Smooth muscle cell (in vitro differentiated cells): ENCODE data around the gene ZNF385B. TPM values are rescaled to one million over a fixed set of nuclear protein-coding genes. Genes with fewer than 3 reads are reported as not detected.
A peak's percentile ranks its signal among the peaks of the same experiment; 100 is the strongest.

Experiments
- DNase-seq: peaks from one replicate; lab custom pipeline; 2025; ENCODE audit not compliant: unreplicated experiment; lab: John Stamatoyannopoulos, UW
- H2AFZ ChIP-seq: fragments of 200-600 bp; sonication (generic); 2 replicates; pipeline ENCODE4 v1.6.0; 2016; ENCODE audit warnings: antibody characterized with exemption, low read depth, mild to moderate bottlenecking
- H3F3A ChIP-seq: fragments of 200-600 bp; sonication (generic); 2 replicates; pipeline ENCODE4 v1.6.0; 2017; ENCODE audit warnings: antibody characterized with exemption, low read depth
- H3K27ac ChIP-seq: fragments of 200-600 bp; sonication (generic); 2 replicates; pipeline ENCODE4 v1.5.1; 2016; ENCODE audit warnings: low read depth, mild to moderate bottlenecking
- H3K27me3 ChIP-seq: fragments of 200-600 bp; sonication (generic); 2 replicates; pipeline ENCODE4 v1.6.1; 2016; ENCODE audit warnings: low read depth, mild to moderate bottlenecking
- H3K36me3 ChIP-seq: fragments of 200-600 bp; sonication (generic); 2 replicates; pipeline ENCODE4 v1.5.1; 2016; ENCODE audit warnings: low read depth
- H3K4me1 ChIP-seq: fragments of 200-600 bp; sonication (generic); 2 replicates; pipeline ENCODE4 v1.5.1; 2016; ENCODE audit warnings: low read depth
- H3K4me2 ChIP-seq: fragments of 200-600 bp; sonication (generic); 2 replicates; pipeline ENCODE4 v1.6.0; 2016; ENCODE audit warnings: mild to moderate bottlenecking
- H3K4me3 ChIP-seq: fragments of 200-600 bp; sonication (generic); 2 replicates; pipeline ENCODE4 v1.5.1; 2016; ENCODE audit warnings: mild to moderate bottlenecking
- H3K79me2 ChIP-seq: fragments of 200-600 bp; sonication (generic); 2 replicates; pipeline ENCODE4 v1.6.0; 2016; ENCODE audit warnings: low read depth, mild to moderate bottlenecking
- H3K9ac ChIP-seq: fragments of 200-600 bp; sonication (generic); 2 replicates; pipeline ENCODE4 v1.6.0; 2016; ENCODE audit warnings: low read depth
- H3K9me3 ChIP-seq: fragments of 200-600 bp; sonication (generic); replicated peaks from 2 replicates; pipeline ENCODE4 v1.5.1; 2016; ENCODE audit warnings: low read depth
- H4K20me1 ChIP-seq: fragments of 200-600 bp; sonication (generic); 2 replicates; pipeline ENCODE4 v1.6.0; 2016; ENCODE audit warnings: low read depth
- CTCF ChIP-seq: fragments of 200-600 bp; sonication (generic); IDR thresholded peaks from 2 replicates; pipeline ENCODE4 v1.5.1; 2017; ENCODE audit warnings: borderline replicate concordance, mild to moderate bottlenecking, antibody characterized with exemption; ENCODE audit not compliant: insufficient read depth, poor library complexity, severe bottlenecking
- WGBS: methylation state at CpG from one replicate; pipeline ENCODE4 v1.1.7; 2016; ENCODE audit warnings: low lambda C conversion rate; 5-methylcytosine and 5-hydroxymethylcytosine counted together
- polyA plus RNA-seq: library from polyadenylated mRNA; unstranded; fragments of >200 nt; fragmentation: Nextera tagmentation; extraction: Ambion mirVana; gene quantifications from 2 replicates; pipeline ENCODE4 v1.2.1, GENCODE V29; 2016
- total RNA-seq: library from RNA; depleted of rRNA; stranded (reverse); fragments of >200 nt; gene quantifications from 2 replicates; pipeline ENCODE4 v1.2.3, GENCODE V29; 2014

Gene ZNF385B
- total and polyA plus RNA-seq, 2 experiments from 2014 or later: 1.4 to 3.2 TPM

- Histone ChIP-seq H2AFZ (no peak overlapping the region), H3K27ac (no peak overlapping the region), H3K79me2 (no peaks in the 10 kb centered on the region), H3K36me3 (no peaks in the 10 kb centered on the region), H3K4me3 (no peak overlapping the region), H3K9me3 (no peaks in the 10 kb centered on the region), H3F3A (no peaks in the 10 kb centered on the region), H3K9ac (no peak overlapping the region), H3K4me1 (no peaks in the 10 kb centered on the region), H3K4me2 (no peak overlapping the region), H4K20me1 (no peaks in the 10 kb centered on the region), H3K27me3 (no peaks in the 10 kb centered on the region)
- 52% methylated on average over 2 of the region's 2 CpGs for WGBS
- no peak for DNase-seq
- no peak for TF ChIP-seq CTCF
Observed at GRCh38 chr2:179470992-179471391, 390.4 kb downstream of the ZNF385B start.

- 61% methylated on average over 3 of the region's 3 CpGs for WGBS
Observed at GRCh38 chr2:179470089-179470488, 391.3 kb downstream of the ZNF385B start.

GRCh38 chr2:179467960-179468359 is 393.5 kb downstream of the ZNF385B start:
- Histone ChIP-seq H2AFZ (peak overlapping the region; percentile 6), H3K9me3 (no peaks in the 10 kb centered on the region), H3K9ac (no peak overlapping the region), H4K20me1 (no peaks in the 10 kb centered on the region), H3K36me3 (no peaks in the 10 kb centered on the region), H3K4me3 (no peak overlapping the region), H3K27me3 (no peaks in the 10 kb centered on the region), H3F3A (no peaks in the 10 kb centered on the region), H3K27ac (peak overlapping the region; percentile 56), H3K4me1 (no peaks in the 10 kb centered on the region), H3K79me2 (no peaks in the 10 kb centered on the region), H3K4me2 (no peak overlapping the region)
- WGBS: 100% methylated on average over 1 of the region's 1 CpG
- DNase-seq: no peak
- TF ChIP-seq CTCF: no peak

More at GRCh38 chr2:179470089-179470488, 391.3 kb downstream of the ZNF385B start:
- Histone ChIP-seq H3F3A (no peaks in the 10 kb centered on the region), H3K9me3 (no peaks in the 10 kb centered on the region), H3K9ac (no peak overlapping the region), H3K27me3 (no peaks in the 10 kb centered on the region), H3K4me1 (no peaks in the 10 kb centered on the region), H3K4me3 (no peak overlapping the region), H3K4me2 (no peak overlapping the region), H2AFZ (no peak overlapping the region), H3K79me2 (no peaks in the 10 kb centered on the region), H3K36me3 (no peaks in the 10 kb centered on the region), H4K20me1 (no peaks in the 10 kb centered on the region), H3K27ac (no peak overlapping the region)
- DNase-seq: no peak
- TF ChIP-seq CTCF: no peak

- Histone ChIP-seq H3K36me3 (no peaks in the 10 kb centered on the region), H4K20me1 (no peaks in the 10 kb centered on the region), H3K4me3 (no peak overlapping the region), H3K9ac (no peak overlapping the region), H2AFZ (peak overlapping the region; percentile 6), H3K79me2 (no peaks in the 10 kb centered on the region), H3K27ac (peak overlapping the region; percentile 56), H3K4me1 (no peaks in the 10 kb centered on the region), H3K9me3 (no peaks in the 10 kb centered on the region), H3F3A (no peaks in the 10 kb centered on the region), H3K4me2 (no peak overlapping the region), H3K27me3 (no peaks in the 10 kb centered on the region)
- no peak for DNase-seq
- no peak for TF ChIP-seq CTCF
Observed at GRCh38 chr2:179467111-179467510, 394.3 kb downstream of the ZNF385B start.
